Mucosa of rectum (tissue), 2 donors: ENCODE results near the gene FAM20C.

Experiments
- H3K27ac ChIP-seq, 2 donors: one replicate each; pipeline ENCODE4 v1.7.0; 2013; ENCODE audit warnings: inconsistent platforms in 2 of 2, low read depth in 2 of 2, low read length in 2 of 2
- H3K27me3 ChIP-seq, 2 donors: one replicate each; pipeline ENCODE4 v1.7.0; 2013; ENCODE audit warnings: low read length in 2 of 2; ENCODE audit not compliant: control insufficient read depth in 2 of 2, insufficient read depth in 2 of 2
- H3K36me3 ChIP-seq, 2 donors: one replicate each; pipeline ENCODE4 v1.7.0; 2013; ENCODE audit warnings: low read length in 2 of 2; ENCODE audit not compliant: control insufficient read depth in 2 of 2, insufficient read depth in 2 of 2
- H3K4me1 ChIP-seq, 2 donors: one replicate each; pipeline ENCODE4 v1.7.0; 2013; ENCODE audit warnings: low read length in 2 of 2, mild to moderate bottlenecking in 1 of 2; ENCODE audit not compliant: control insufficient read depth in 2 of 2, insufficient read depth in 2 of 2
- H3K4me3 ChIP-seq, 2 donors: one replicate each; pipeline ENCODE4 v1.7.0; 2013; ENCODE audit warnings: low read length in 2 of 2
- H3K9ac ChIP-seq, 2 donors: one replicate each; pipeline ENCODE4 v1.7.0; 2013; ENCODE audit warnings: low read length in 2 of 2, low read depth in 1 of 2, mild to moderate bottlenecking in 1 of 2
- H3K9me3 ChIP-seq, 2 donors: one replicate each; pipeline ENCODE4 v1.7.0; 2013; ENCODE audit warnings: low read length in 2 of 2; ENCODE audit not compliant: control insufficient read depth in 2 of 2
- donor health status: healthy.
- donor health status: Normal muscosa, but diverticular disease.

FAM20C gene

GRCh38 chr7:184294-185264 lies 7.8 kb upstream of the FAM20C start:
- no peaks in the 10 kb centered on the region for H3K36me3 ChIP-seq
- no peaks in the 10 kb centered on the region for H3K9me3 ChIP-seq
- H3K9ac ChIP-seq, result no peak overlapping the region
- no peaks in the 10 kb centered on the region for H3K27me3 ChIP-seq
- H3K4me3 ChIP-seq, result no peak overlapping the region
- peaks cover 0 to 1% of the 10 kb centered on the region in 2 donors for H3K4me1 ChIP-seq
- no peak overlapping the region for H3K27ac ChIP-seq

- Histone ChIP-seq H3K27me3 (no peaks in the 10 kb centered on the region), H3K4me3 (no peak overlapping the region), H3K9ac (no peak overlapping the region), H3K9me3 (no peaks in the 10 kb centered on the region), H3K4me1 (peaks cover 3 to 4% of the 10 kb centered on the region in 2 donors), H3K27ac (no peak overlapping the region), H3K36me3 (no peaks in the 10 kb centered on the region)
Measured at GRCh38 chr7:186516-187113, 5.8 kb upstream of the FAM20C start.

GRCh38 chr7:187227-187927 lies 5.0 kb upstream of the FAM20C start:
- Histone ChIP-seq H3K4me3 (no peak overlapping the region), H3K27ac (no peak overlapping the region), H3K9ac (no peak overlapping the region), H3K27me3 (no peaks in the 10 kb centered on the region), H3K9me3 (no peaks in the 10 kb centered on the region), H3K36me3 (no peaks in the 10 kb centered on the region), H3K4me1 (peaks cover 4% of the 10 kb centered on the region in 2 donors)

GRCh38 chr7:188174-188573 lies 4.2 kb upstream of the FAM20C start:
- H3K27me3 ChIP-seq, result no peaks in the 10 kb centered on the region
- H3K9me3 ChIP-seq, result no peaks in the 10 kb centered on the region
- H3K4me3 ChIP-seq, result no peak overlapping the region
- H3K27ac ChIP-seq, result no peak overlapping the region
- H3K4me1 ChIP-seq, result peaks cover 4% of the 10 kb centered on the region in 2 donors
- no peaks in the 10 kb centered on the region for H3K36me3 ChIP-seq
- H3K9ac ChIP-seq, result no peak overlapping the region

- no peak overlapping the region for H3K4me3 ChIP-seq
- H3K9me3 ChIP-seq, result no peaks in the 10 kb centered on the region
- no peaks in the 10 kb centered on the region for H3K27me3 ChIP-seq
- H3K27ac ChIP-seq, result no peak overlapping the region
- peaks cover 6 to 8% of the 10 kb centered on the region in 2 donors for H3K4me1 ChIP-seq
- H3K36me3 ChIP-seq, result no peaks in the 10 kb centered on the region
- H3K9ac ChIP-seq, result no peak overlapping the region
Measured at GRCh38 chr7:188727-189500, 3.5 kb upstream of the FAM20C start.

- Histone ChIP-seq H3K9ac (no peak overlapping the region), H3K27ac (no peak overlapping the region), H3K4me1 (peaks cover 11 to 12% of the 10 kb centered on the region in 2 donors), H3K9me3 (no peaks in the 10 kb centered on the region), H3K36me3 (no peaks in the 10 kb centered on the region), H3K4me3 (no peak overlapping the region), H3K27me3 (no peaks in the 10 kb centered on the region)
Measured at GRCh38 chr7:189719-190118, 2.7 kb upstream of the FAM20C start.

- H3K36me3 ChIP-seq, result no peaks in the 10 kb centered on the region
- H3K9me3 ChIP-seq, result no peaks in the 10 kb centered on the region
- no peaks in the 10 kb centered on the region for H3K27me3 ChIP-seq
- H3K4me3 ChIP-seq, result no peak overlapping the region
- no peak overlapping the region for H3K27ac ChIP-seq
- peaks cover 11 to 12% of the 10 kb centered on the region in 2 donors for H3K4me1 ChIP-seq
- no peak overlapping the region for H3K9ac ChIP-seq
Measured at GRCh38 chr7:190196-190595, 2.2 kb upstream of the FAM20C start.

GRCh38 chr7:191105-191980 lies 1.0 kb upstream of the FAM20C start:
- peak overlapping the region in 1 of 2 donors; percentile 56 for H3K27ac ChIP-seq
- peak overlapping the region in 1 of 2 donors; percentile 15 for H3K9ac ChIP-seq

More at GRCh38 chr7:191105-191980, 1.0 kb upstream of the FAM20C start:
- Histone ChIP-seq H3K9me3 (no peaks in the 10 kb centered on the region), H3K27me3 (no peaks in the 10 kb centered on the region), H3K36me3 (peaks cover 0 to 4% of the 10 kb centered on the region in 2 donors), H3K4me3 (peak overlapping the region; percentile 41 to 48), H3K4me1 (peaks cover 11 to 15% of the 10 kb centered on the region in 2 donors)
